DMS53 treated with DMSO at 0.1 percent for 48 hours (cell line): ENCODE results near the gene CCDC136.

Source experiments
- DNase-seq: peaks from one replicate; lab custom pipeline; 2025; ENCODE audit not compliant: unreplicated experiment; lab: John Stamatoyannopoulos, UW

Gene CCDC136

DNA sequence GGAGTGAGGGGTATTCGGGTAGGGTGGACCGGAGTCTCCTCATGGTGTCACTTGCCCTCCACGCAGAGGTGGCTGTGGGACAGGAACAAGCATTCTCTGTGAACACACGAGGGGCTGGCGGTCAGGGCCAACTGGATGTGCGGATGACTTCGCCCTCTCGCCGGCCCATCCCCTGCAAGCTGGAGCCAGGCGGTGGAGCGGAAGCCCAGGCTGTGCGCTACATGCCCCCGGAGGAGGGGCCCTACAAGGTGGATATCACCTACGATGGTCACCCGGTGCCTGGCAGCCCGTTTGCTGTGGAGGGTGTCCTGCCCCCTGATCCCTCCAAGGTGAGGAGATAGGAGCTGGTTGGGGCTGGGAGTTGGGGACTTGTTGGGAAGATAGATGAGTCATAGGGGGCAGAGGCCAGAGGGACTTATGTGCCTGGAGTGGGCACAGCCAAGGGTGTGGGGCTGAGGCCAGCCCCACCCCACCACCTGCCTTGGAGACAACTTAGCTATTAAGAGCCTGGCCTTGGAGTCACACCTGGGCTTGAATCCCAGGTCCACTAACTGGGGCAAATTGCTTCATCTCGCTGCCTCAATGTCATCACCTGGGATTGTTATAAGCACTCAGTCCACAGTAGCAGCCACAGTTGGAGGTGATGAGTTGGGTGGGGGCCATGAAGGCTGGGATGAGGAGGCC, 52.3 kb downstream of the CCDC136 start:
- DNase-seq: no peak

DNA sequence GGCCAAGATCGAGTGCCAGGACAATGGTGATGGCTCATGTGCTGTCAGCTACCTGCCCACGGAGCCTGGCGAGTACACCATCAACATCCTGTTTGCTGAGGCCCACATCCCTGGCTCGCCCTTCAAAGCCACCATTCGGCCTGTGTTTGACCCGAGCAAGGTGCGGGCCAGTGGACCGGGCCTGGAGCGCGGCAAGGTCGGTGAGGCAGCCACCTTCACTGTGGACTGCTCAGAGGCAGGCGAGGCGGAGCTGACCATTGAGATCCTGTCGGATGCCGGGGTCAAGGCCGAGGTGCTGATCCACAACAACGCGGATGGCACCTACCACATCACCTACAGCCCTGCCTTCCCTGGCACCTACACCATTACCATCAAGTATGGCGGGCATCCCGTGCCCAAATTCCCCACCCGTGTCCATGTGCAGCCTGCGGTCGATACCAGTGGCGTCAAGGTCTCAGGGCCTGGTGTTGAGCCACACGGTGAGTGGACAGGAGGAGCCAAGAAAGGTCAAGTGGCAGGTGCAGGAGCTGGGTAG, 53.1 kb downstream of the CCDC136 start:
- DNase-seq: no peak

DNA sequence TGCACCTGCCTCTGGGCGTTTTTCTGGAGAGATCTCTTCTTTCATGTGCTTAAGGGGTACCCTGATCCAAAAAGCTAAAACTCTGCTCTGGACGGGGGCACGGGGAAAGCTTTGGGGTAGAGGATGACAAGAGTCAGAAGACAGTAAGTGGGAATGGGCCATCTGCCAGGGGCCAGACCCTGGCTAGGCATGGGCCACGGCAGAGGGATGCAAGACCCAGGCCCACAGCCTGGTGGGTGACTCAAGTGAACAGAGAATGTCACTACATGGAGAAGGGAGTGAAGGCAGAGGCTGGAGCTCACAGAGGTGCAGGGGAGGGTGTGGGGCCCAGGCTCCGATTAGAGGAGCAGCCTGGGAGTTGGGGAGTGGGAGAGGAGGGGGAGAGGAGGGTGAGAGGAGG, 53.7 kb downstream of the CCDC136 start:
- DNase-seq: no peak

DNA sequence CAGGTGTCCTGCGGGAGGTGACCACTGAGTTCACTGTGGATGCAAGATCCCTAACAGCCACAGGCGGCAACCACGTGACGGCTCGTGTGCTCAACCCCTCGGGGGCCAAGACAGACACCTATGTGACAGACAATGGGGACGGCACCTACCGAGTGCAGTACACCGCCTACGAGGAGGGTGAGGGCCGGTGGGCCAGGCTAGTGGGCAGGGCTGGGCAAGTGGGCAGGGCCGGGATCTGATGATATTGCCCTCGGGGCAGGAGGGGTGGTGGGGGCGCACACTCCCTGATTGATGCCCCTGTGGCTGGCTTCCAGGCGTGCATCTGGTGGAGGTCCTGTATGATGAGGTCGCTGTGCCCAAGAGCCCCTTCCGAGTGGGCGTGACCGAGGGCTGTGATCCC, 54.2 kb downstream of the CCDC136 start:
- no peak for DNase-seq

DNA sequence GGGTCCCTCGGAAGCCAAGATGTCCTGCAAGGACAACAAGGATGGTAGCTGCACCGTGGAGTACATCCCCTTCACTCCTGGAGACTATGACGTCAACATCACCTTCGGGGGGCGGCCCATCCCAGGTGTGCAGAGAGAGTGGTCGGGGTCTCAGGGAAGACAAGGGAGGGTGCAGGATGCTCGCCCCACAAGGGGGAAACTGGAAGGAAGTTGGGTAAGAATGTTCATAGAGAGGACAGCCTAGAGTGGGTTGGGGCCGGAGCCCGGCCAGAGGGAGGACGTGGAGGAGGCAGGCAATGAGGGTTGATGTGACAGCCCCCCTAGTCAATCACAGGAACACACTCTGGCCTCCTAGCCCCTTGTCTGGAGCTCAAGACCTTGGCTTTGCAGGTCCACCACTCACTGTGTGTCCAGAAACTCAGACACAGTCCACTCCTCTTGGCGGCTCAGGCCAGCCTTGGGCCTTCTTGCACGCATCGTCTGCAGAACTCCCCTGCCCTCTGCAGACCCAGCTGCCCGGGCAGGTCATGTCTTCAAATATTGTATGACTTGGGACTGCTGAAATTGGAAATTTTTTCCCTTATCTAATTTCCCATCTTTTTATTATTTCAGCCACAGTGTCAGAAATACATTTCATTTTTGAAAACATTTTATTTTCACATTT, 55.1 kb downstream of the CCDC136 start:
- no peak for DNase-seq

DNA sequence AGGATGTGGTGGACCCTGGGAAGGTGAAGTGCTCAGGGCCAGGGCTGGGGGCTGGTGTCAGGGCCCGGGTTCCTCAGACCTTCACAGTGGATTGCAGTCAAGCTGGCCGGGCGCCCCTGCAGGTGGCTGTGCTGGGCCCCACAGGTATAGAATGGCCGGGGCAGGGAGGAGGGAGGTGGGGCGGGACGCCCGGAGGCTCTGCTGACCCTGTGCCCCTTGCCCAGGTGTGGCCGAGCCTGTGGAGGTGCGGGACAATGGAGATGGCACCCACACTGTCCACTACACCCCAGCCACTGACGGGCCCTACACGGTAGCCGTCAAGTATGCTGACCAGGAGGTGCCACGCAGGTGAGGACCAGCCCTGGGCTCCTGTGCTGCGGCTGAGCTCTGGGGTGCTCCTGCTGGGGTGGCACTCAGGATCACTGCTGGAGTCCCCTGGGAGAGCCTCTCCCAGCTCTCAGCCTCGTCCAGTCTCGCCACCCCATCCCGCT, 56.0 kb downstream of the CCDC136 start:
- no peak for DNase-seq

DNA sequence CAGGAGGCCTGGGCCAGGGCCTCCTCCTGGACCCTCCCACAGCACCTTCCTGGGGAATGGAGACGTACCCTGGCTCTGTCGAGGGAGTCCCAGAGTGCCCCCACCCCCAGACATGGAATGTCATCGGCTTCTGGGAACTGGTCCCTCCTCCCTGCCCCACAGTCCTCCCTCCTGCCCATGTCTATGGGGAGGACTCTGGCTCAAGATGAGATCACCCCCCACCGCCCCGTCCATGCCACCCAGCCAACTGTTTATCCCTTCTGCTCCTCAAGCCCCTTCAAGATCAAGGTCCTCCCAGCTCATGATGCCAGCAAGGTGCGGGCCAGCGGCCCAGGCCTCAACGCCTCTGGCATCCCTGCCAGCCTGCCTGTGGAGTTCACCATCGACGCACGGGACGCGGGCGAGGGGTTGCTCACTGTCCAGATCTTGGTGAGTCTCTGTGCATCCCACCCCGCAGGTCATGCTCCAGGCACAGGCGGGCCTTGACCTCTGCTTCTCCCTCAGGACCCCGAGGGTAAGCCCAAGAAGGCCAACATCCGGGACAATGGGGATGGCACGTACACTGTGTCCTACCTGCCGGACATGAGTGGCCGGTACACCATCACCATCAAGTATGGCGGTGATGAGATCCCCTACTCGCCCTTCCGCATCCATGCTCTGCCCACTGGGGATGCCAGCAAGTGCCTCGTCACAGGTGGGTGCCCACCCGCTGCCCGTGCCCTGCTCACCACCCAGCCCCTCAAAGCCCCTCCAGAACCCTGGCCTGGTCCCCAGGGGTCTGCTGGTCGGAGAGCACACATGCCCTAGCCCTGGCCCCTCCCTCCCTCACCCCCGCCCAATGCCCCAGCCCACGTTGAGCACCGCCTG, 56.8 kb downstream of the CCDC136 start:
- no peak for DNase-seq

DNA sequence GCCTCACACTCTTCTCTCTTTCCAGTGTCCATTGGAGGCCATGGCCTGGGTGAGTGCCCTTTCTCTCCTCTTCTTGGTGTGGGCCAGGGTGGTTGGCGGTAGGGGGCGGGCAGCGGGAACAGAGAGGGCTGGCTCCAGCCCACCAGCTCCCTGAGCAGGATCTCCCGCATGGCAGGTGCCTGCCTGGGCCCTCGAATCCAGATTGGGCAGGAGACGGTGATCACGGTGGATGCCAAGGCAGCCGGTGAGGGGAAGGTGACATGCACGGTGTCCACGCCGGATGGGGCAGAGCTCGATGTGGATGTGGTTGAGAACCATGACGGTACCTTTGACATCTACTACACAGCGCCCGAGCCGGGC, 57.4 kb downstream of the CCDC136 start:
- DNase-seq: no peak

DNA sequence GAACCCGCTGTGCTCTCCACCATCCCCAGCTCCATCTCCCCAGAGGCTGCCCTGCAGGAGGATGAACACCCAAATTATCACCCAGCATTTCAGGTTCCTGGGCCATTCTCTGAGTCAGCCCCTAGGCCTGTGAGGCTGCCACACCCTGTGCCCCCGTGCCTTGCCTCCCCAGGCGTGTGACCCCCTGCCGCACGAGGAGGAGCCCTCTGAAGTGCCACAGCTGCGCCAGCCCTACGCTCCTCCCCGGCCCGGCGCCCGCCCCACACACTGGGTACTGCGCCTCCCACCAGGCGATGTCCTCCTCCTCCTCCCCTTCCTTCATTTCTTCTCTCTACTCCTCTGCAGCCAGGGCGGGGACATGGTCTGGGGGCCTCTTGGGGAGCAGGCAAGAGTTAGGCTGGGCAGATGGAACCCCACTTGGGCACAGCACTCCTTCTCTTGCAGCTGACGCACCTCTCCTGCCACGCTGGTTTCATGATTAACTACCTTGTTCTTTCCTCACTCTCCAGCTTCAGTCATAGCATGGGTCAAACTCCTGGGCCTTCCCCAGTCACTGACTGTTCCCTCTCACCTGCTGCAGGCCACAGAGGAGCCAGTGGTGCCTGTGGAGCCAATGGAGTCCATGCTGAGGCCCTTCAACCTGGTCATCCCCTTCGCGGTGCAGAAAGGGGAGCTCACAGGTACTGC, 58.2 kb downstream of the CCDC136 start:
- DNase-seq: no peak

DNA sequence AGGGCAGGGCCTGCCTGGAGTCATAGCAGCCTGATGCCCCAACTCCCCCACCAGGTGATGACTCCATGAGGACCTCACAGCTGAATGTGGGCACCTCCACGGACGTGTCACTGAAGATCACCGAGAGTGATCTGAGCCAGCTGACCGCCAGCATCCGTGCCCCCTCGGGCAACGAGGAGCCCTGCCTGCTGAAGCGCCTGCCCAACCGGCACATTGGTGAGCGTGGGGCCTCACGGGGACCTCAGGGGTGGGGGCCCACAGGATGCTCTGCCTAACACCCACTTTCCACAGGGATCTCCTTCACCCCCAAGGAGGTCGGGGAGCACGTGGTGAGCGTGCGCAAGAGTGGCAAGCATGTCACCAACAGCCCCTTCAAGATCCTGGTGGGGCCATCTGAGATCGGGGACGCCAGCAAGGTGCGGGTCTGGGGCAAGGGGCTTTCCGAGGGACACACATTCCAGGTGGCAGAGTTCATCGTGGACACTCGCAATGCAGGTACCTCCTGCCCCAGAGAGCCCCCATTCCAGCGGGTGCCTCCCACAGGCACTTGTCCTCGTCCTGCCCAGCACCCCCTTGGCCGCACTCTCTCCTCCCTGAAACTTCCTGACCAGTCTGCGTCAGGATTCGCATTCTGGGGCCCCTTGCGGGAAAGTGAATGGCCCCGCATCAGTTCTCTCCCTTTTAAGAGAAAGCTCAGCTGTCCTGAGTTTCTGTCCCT, 60.9 kb downstream of the CCDC136 start:
- no peak for DNase-seq

DNA sequence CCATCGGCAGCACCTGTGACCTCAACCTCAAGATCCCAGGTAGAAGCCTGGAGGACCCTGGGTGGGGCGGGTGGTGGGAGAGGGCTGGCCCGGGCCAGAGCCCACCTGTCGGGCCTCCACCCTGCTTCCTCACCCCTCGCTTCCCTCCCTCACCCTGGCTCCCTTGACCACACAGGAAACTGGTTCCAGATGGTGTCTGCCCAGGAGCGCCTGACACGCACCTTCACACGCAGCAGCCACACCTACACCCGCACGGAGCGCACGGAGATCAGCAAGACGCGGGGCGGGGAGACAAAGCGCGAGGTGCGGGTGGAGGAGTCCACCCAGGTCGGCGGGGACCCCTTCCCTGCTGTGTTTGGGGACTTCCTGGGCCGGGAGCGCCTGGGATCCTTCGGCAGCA, 62.0 kb downstream of the CCDC136 start:
- no peak for DNase-seq

DNA sequence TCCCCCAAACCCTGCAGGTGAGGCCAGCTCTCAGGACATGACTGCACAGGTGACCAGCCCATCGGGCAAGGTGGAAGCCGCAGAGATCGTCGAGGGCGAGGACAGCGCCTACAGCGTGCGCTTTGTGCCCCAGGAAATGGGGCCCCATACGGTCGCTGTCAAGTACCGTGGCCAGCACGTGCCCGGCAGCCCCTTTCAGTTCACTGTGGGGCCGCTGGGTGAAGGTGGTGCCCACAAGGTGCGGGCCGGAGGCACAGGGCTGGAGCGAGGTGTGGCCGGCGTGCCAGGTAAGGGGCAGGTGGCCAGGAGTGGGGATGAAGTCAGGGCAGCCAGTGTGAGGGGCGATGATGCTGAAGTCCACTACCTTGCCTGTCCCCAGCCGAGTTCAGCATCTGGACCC, 62.6 kb downstream of the CCDC136 start:
- DNase-seq: no peak

DNA sequence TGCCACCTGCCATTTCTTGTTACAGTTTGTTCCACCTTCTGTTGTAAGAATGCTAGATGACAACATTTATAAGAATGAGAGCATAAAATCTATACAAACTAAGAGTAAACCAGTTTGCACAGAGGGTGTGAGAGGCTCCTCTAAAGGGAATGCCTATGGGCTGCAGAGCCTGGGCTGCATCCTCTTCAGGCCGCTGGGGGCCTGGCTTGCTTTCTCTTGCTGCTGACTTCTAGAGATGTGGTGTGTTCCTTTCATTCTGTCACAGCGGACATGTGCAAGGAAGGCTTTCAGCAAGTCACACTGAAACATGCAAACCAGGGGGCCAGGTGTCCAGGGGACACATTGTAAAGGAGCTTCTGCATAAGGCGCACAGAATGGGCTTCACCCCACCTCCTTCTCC, 63.8 kb downstream of the CCDC136 start:
- DNase-seq: no peak

DNA sequence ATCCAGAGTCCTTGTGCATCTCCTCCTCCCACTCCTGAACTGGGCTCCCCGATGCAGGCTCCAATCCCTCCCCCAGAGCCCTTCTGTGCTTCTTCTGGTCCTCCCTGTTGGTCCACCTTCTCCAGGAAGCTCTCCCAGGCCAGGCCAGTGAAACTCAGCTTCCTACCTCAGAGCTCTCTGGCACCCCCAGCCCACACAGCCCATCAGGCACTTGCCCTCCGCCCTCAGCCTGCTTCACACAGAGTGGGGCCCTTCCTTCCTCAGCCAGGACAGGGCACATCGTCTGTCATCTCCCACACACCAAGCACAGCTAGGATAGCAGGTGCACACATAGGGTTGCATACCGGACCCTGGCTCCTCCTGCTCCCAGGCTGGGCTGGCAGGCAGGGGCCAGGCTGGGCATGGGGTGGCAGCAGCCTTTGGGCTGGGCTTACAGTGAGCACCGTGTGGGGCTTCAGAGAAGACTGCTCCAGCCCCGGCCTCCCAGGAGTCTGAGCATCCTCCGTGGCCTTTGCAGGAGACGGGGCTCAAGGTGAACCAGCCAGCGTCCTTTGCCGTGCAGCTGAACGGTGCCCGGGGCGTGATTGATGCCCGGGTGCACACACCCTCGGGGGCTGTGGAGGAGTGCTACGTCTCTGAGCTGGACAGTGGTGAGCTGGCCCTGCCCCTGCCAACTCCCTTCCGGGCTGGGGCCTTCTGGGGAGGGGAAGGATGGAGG, 64.4 kb downstream of the CCDC136 start:
- DNase-seq: no peak

DNA sequence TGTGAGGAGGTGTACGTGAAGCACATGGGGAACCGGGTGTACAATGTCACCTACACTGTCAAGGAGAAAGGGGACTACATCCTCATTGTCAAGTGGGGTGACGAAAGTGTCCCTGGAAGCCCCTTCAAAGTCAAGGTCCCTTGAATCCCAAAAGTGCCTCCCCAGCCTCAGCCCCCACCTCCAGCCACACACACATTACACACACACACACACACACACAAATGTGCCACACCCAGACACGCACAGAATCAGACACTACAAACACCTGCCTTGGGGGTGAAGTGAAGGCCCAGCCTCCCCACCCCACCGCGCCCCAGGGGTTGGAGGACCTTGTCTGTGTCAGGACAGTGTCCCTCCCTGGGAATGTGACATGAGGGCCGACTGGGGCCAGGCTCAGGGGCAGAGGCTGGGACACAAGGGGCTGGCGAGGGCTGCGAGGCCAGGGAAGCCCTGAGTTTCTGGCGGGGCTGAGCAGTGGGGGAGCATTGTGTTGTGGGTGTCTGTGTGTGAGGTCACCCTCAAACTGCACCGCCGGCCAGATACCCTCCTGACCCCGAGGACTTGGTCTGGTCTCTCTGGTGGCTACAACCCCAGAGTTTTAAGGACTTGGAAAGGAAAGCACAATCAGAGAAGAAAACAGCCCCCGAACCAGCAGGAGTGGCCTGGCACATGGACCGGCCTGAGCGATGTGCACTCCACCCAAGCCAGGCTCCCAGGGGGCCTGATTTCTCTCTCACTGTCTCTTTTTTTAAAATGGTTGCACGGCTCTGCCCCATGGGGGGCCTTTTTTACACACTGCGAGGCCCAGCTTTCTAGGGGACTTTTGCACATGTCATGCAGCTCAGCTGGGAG, 66.8 kb downstream of the CCDC136 start:
- no peak for DNase-seq

DNA sequence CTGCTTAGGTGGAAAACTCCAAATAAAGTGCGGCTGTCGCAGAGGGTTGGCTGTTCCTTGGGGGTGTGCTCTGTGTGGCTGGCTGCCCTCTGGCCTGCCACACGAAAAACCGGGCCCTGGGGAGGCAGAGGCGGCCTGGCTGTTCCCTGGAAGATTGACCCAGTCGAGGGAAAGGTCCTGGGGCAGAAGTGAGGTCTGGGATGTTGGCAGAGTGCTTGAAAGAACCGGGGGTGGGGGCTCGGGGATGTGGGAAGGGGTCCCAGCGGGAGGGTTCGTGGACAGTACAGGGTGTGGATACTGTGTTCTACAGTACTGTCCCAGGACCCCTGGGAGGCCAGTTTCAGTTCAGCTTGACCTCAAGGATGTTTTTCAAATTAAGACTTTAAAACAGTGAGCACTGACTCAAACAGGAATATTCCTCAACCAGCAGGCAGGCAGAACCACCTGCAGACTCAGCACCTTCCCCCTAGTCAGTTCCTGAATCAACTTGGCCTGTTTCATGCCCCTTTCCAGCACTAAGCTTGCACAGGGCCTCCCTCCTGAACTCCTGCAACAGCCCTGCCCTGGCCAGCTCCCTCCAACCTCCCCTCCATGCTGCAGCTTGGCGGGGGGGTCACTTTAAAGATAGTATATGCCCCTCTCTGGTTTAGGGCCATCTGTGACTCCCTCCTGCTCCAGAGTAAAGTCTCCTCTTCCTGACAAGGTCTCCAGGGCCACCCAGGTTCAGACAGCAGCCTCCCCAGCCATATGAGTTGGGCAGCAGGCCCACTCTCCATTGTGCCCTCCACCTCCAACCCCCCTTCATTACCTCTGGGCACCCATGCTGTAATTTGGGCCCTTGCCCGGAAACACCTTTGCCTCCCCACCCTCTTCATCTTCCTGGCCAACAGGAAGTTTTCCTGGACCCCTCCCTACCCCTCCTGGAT, 67.7 kb downstream of the CCDC136 start:
- DNase-seq: no peak

DNA sequence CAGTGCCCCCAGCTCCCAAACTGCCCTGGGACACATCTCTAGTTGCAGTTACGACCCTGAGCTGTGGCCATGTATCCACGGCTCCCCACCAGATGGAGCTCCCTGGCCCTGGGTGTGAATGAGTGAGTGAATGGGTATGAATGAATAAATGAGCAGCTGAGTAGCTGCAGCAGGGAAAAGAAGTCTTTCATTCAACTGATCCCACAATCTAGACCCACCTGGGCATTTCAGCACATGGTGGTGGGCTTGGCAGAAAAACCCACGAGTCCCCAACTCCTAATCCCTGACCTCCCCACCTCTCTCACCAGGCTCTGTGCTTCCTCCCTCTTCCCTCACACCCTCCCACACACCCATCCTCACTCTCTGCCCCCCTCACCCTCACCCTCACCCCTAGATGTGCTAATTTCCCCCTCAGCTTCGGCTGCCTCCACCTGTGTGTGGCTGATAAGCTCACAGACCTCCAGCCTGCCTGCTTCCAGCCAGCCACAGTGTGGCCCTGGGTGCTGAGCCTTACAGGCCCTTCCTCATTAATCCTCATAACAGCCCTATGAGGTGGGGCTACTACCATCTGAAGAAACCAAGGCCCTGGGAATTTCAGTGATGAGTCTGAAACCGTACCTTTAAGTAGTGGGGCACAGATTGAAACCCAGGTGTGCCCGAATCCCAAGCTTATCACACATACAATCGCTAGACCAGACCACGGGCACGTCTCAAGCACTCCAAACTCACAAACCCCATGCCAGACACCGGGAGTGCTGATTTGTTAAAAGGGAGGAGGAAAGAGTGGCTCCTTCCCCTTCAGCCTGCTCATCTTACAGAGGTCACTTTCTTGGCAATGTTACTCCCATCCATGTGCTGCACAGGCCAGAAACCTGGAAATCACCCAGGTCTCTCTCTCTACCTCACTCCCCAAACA, 68.6 kb downstream of the CCDC136 start:
- DNase-seq: no peak
